Trophoblast cell (in vitro differentiated cells and primary cell): ENCODE results near the gene MRPS27.

ENCODE experiments used
- DNase-seq, 2 donors: peaks; one replicate each; pipeline ENCODE4 v3.0.0-alpha.2; 2016
- H2AFZ ChIP-seq: 2 replicates; pipeline ENCODE4 v1.6.1; 2013; ENCODE audit warnings: low read length, moderate library complexity, mild to moderate bottlenecking; ENCODE audit not compliant: insufficient read depth, poor library complexity
- H2AK5ac ChIP-seq: 2 replicates; pipeline ENCODE4 v1.6.1; 2013; ENCODE audit warnings: mild to moderate bottlenecking, low read length
- H2BK120ac ChIP-seq: 2 replicates; pipeline ENCODE4 v1.6.1; 2013; ENCODE audit warnings: low read length, mild to moderate bottlenecking, moderate library complexity; ENCODE audit not compliant: insufficient read depth, poor library complexity
- H2BK12ac ChIP-seq: 2 replicates; pipeline ENCODE4 v1.6.1; 2013; ENCODE audit warnings: mild to moderate bottlenecking, low read length, moderate library complexity
- H2BK5ac ChIP-seq: 2 replicates; pipeline ENCODE4 v1.6.1; 2013; ENCODE audit warnings: low read length, low read depth, moderate library complexity, mild to moderate bottlenecking; ENCODE audit not compliant: poor library complexity
- H3K14ac ChIP-seq: 2 replicates; pipeline ENCODE4 v1.6.1; 2013; ENCODE audit warnings: mild to moderate bottlenecking, low read length
- H3K18ac ChIP-seq: 2 replicates; pipeline ENCODE4 v1.6.1; 2013; ENCODE audit warnings: mild to moderate bottlenecking, low read length
- H3K23ac ChIP-seq: 2 replicates; pipeline ENCODE4 v1.6.1; 2013; ENCODE audit warnings: low read length
- H3K27ac ChIP-seq: 2 replicates; pipeline ENCODE4 v1.5.1; 2013; ENCODE audit warnings: low read depth, mild to moderate bottlenecking, inconsistent platforms, low read length, moderate library complexity
- H3K27me3 ChIP-seq: 2 replicates; pipeline ENCODE4 v1.6.1; 2013; ENCODE audit warnings: inconsistent platforms, mild to moderate bottlenecking, low read length, moderate library complexity; ENCODE audit not compliant: insufficient read depth
- H3K36me3 ChIP-seq, 2 experiments: 1 replicate in 1 of 2; 2 replicates in 1 of 2; pipeline ENCODE4 v1.6.1; 2013; ENCODE audit warnings: low read length in 2 of 2, mild to moderate bottlenecking in 2 of 2, moderate library complexity in 1 of 2; ENCODE audit not compliant: insufficient read depth in 2 of 2, control insufficient read depth in 1 of 2
- H3K4ac ChIP-seq: 2 replicates; pipeline ENCODE4 v1.6.1; 2013; ENCODE audit warnings: low read depth, mild to moderate bottlenecking, low read length, moderate library complexity
- H3K4me1 ChIP-seq, 2 experiments: 1 replicate in 1 of 2; 2 replicates in 1 of 2; pipeline ENCODE4 v1.6.1; 2013; ENCODE audit warnings: low read length in 2 of 2, mild to moderate bottlenecking in 2 of 2, moderate library complexity in 1 of 2; ENCODE audit not compliant: insufficient read depth in 2 of 2, control insufficient read depth in 1 of 2
- H3K4me2 ChIP-seq: 2 replicates; pipeline ENCODE4 v1.6.1; 2013; ENCODE audit warnings: inconsistent platforms, mild to moderate bottlenecking, low read length, moderate library complexity
- H3K4me3 ChIP-seq: 2 replicates; pipeline ENCODE4 v1.5.1; 2013; ENCODE audit warnings: mild to moderate bottlenecking, low read depth, low read length, inconsistent platforms
- H3K79me1 ChIP-seq: one replicate; pipeline ENCODE4 v1.6.1; 2013; ENCODE audit warnings: low read length
- H3K79me2 ChIP-seq: 2 replicates; pipeline ENCODE4 v1.6.1; 2013; ENCODE audit warnings: low read length, mild to moderate bottlenecking; ENCODE audit not compliant: control insufficient read depth, insufficient read depth, poor library complexity
- H3K9ac ChIP-seq: 2 replicates; pipeline ENCODE4 v1.6.1; 2013; ENCODE audit warnings: mild to moderate bottlenecking, low read length
- H3K9me3 ChIP-seq: 2 replicates; pipeline ENCODE4 v1.6.1; 2013; ENCODE audit warnings: low read depth, mild to moderate bottlenecking, control low read depth, inconsistent platforms, low read length; ENCODE audit not compliant: insufficient read depth
- H4K12ac ChIP-seq: 2 replicates; pipeline ENCODE4 v1.6.1; 2013; ENCODE audit warnings: low read depth, mild to moderate bottlenecking, low read length, moderate library complexity
- H4K8ac ChIP-seq: 2 replicates; pipeline ENCODE4 v1.6.1; 2013; ENCODE audit warnings: low read depth, mild to moderate bottlenecking, low read length, moderate library complexity
- H4K91ac ChIP-seq: one replicate; pipeline ENCODE4 v1.6.1; 2013; ENCODE audit warnings: low read depth, mild to moderate bottlenecking, low read length, moderate library complexity
- WGBS: extraction: QIAGEN DNeasy Blood & Tissue Kit; methylation state at CpG from one replicate; pipeline ENCODE4 v1.1.7; 2013; ENCODE audit warnings: missing lambda C conversion rate; ENCODE audit not compliant: insufficient read length, insufficient coverage; ENCODE audit errors: extremely low coverage; 5-methylcytosine and 5-hydroxymethylcytosine counted together

MRPS27 gene

GRCh38 chr5:72307968-72308852 lies 11.8 kb downstream of the MRPS27 start:
- H3K27me3 ChIP-seq, result no peaks in the 10 kb centered on the region
- peak overlapping the region; percentile 85 for H3K4me3 ChIP-seq
- no peak overlapping the region for H3K23ac ChIP-seq
- peaks cover 0 to 4% of the 10 kb centered on the region in 2 experiments for H3K4me1 ChIP-seq
- peak overlapping the region; percentile 69 for H2AFZ ChIP-seq
- H4K8ac ChIP-seq, result peak overlapping the region; percentile 100
- H4K12ac ChIP-seq, result peak overlapping the region; percentile 99
- peak overlapping the region; percentile 76 for H3K4me2 ChIP-seq
- peaks cover 4% of the 10 kb centered on the region for H3K79me2 ChIP-seq
- peak overlapping the region; percentile 94 for H3K27ac ChIP-seq
- no CpG with 5 or more reads among the region's 76 CpGs for WGBS
- peak overlapping the region; percentile 79 for H2BK12ac ChIP-seq
- H4K91ac ChIP-seq, result peak overlapping the region; percentile 98
- DNase-seq, result peak; percentile 98 to 99
- peak overlapping the region; percentile 99 for H3K18ac ChIP-seq
- peak overlapping the region; percentile 99 for H3K14ac ChIP-seq
- H3K36me3 ChIP-seq, result peaks cover 12 to 13% of the 10 kb centered on the region in 2 experiments
- H3K9ac ChIP-seq, result peak overlapping the region; percentile 91
- peak overlapping the region; percentile 99 for H2BK5ac ChIP-seq
- H3K4ac ChIP-seq, result peak overlapping the region; percentile 98
- H3K9me3 ChIP-seq, result no peaks in the 10 kb centered on the region
- peak overlapping the region; percentile 98 for H2AK5ac ChIP-seq
- peaks cover 6% of the 10 kb centered on the region for H3K79me1 ChIP-seq
- H2BK120ac ChIP-seq, result peak overlapping the region; percentile 99

GRCh38 chr5:72307573-72307967 lies 12.5 kb downstream of the MRPS27 start:
- Histone ChIP-seq H3K4me3 (peak overlapping the region; percentile 85), H3K4me1 (peaks cover 0 to 5% of the 10 kb centered on the region in 2 experiments), H3K4ac (peak overlapping the region; percentile 98), H3K27me3 (no peaks in the 10 kb centered on the region), H4K91ac (peak overlapping the region; percentile 98), H3K79me2 (peaks cover 4% of the 10 kb centered on the region), H4K12ac (peak overlapping the region; percentile 99), H3K9ac (peak overlapping the region; percentile 91), H3K79me1 (peaks cover 6% of the 10 kb centered on the region), H3K27ac (peak overlapping the region; percentile 94), H4K8ac (peak overlapping the region; percentile 100), H3K36me3 (peaks cover 11 to 12% of the 10 kb centered on the region in 2 experiments), H2BK5ac (peak overlapping the region; percentile 99), H2BK12ac (no peak overlapping the region), H3K9me3 (no peaks in the 10 kb centered on the region), H3K23ac (no peak overlapping the region), H2BK120ac (peak overlapping the region; percentile 99), H2AK5ac (no peak overlapping the region), H2AFZ (peak overlapping the region; percentile 69), H3K14ac (peak overlapping the region; percentile 99), H3K4me2 (peak overlapping the region; percentile 76), H3K18ac (peak overlapping the region; percentile 99)
- DNase-seq, result no peak
- WGBS, result no CpG with 5 or more reads among the region's 8 CpGs

GRCh38 chr5:72305194-72306142 lies 14.6 kb downstream of the MRPS27 start:
- H2AFZ ChIP-seq, result no peak overlapping the region
- DNase-seq, result no peak
- H4K91ac ChIP-seq, result no peak overlapping the region
- peaks cover 5 to 10% of the 10 kb centered on the region in 2 experiments for H3K4me1 ChIP-seq
- H2AK5ac ChIP-seq, result no peak overlapping the region
- no peak overlapping the region for H4K12ac ChIP-seq
- no peak overlapping the region for H3K23ac ChIP-seq
- no peak overlapping the region for H2BK120ac ChIP-seq
- no peak overlapping the region for H2BK5ac ChIP-seq
- H3K79me2 ChIP-seq, result peaks cover 4% of the 10 kb centered on the region
- H2BK12ac ChIP-seq, result no peak overlapping the region
- no peak overlapping the region for H3K4me3 ChIP-seq
- no peak overlapping the region for H3K4ac ChIP-seq
- no peak overlapping the region for H3K9ac ChIP-seq
- H3K36me3 ChIP-seq, result peaks cover 5 to 7% of the 10 kb centered on the region in 2 experiments
- H3K9me3 ChIP-seq, result no peaks in the 10 kb centered on the region
- no peak overlapping the region for H3K27ac ChIP-seq
- peaks cover 9% of the 10 kb centered on the region for H3K79me1 ChIP-seq
- no CpG with 5 or more reads among the region's 2 CpGs for WGBS
- no peak overlapping the region for H3K4me2 ChIP-seq
- no peak overlapping the region for H3K18ac ChIP-seq
- no peak overlapping the region for H3K14ac ChIP-seq
- H3K27me3 ChIP-seq, result no peaks in the 10 kb centered on the region
- no peak overlapping the region for H4K8ac ChIP-seq

- no peaks in the 10 kb centered on the region for H3K79me2 ChIP-seq
Measured at GRCh38 chr5:72302171-72302570, 17.9 kb downstream of the MRPS27 start.

More at GRCh38 chr5:72302171-72302570, 17.9 kb downstream of the MRPS27 start:
- H3K79me1 ChIP-seq, result peaks cover 3% of the 10 kb centered on the region
- H3K4ac ChIP-seq, result no peak overlapping the region
- peaks cover 0 to 3% of the 10 kb centered on the region in 2 experiments for H3K36me3 ChIP-seq
- H3K4me1 ChIP-seq, result peaks cover 5 to 8% of the 10 kb centered on the region in 2 experiments
- H3K4me2 ChIP-seq, result no peak overlapping the region
- H4K8ac ChIP-seq, result no peak overlapping the region
- no peak overlapping the region for H3K23ac ChIP-seq
- H2BK12ac ChIP-seq, result no peak overlapping the region
- no peak overlapping the region for H2BK120ac ChIP-seq
- no peaks in the 10 kb centered on the region for H3K27me3 ChIP-seq
- H4K12ac ChIP-seq, result no peak overlapping the region
- H2AFZ ChIP-seq, result no peak overlapping the region
- no peak overlapping the region for H3K18ac ChIP-seq
- H2AK5ac ChIP-seq, result no peak overlapping the region
- no peak for DNase-seq
- H4K91ac ChIP-seq, result no peak overlapping the region
- H2BK5ac ChIP-seq, result no peak overlapping the region
- no peak overlapping the region for H3K27ac ChIP-seq
- H3K9me3 ChIP-seq, result no peaks in the 10 kb centered on the region
- H3K9ac ChIP-seq, result no peak overlapping the region
- H3K14ac ChIP-seq, result no peak overlapping the region
- H3K4me3 ChIP-seq, result no peak overlapping the region
- WGBS, result no CpG with 5 or more reads among the region's 3 CpGs
